ENCODE results near the gene FAM174B. TPM values are rescaled to one million over a fixed set of nuclear protein-coding genes. Genes with fewer than 3 reads are reported as not detected.
A peak's percentile ranks its signal among the peaks of the same experiment; 100 is the strongest.

The FAM174B gene
- total and polyA plus RNA-seq, 5 donors from 2014 or later: 4.1 to 15.1 (median 11.3) TPM

DNA sequence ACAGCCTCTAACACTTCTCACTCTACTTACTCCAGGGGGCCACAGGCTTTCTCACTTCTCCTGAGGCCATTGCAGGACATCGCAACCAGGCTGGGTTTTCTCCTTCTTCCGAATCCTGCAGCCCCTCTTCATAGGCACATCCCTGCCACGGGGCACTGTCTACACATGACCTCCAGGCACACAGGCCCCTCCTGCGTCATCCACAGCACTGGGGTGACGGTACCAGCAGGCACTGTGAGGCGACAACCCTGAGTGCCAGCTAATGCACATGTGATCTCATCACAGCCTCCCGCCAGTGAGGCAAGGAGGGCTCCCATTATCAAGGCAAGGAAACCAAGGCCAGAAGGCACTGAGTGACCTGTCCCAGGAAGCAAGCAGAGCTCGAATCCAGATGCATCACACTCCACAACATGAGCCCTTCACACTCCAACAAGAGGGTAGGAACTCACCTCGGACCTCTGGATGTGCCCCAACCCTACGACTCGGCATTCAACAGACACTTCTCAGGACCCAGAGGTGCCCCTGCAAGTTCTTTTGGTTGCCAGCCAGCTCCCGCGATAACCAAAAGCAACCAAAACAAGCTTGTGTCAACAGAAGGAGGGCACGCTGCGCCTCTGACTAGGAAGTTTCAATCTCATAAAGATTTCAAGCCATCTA lies 16.7 kb downstream of the FAM174B start:
- Mint-ChIP-seq H3K36me3 (peaks cover 4% of the 10 kb centered on the region), H3K27me3 (no peaks in the 10 kb centered on the region), H3K27ac (peak overlapping the region in 2 of 3 donors; percentile 69 to 82), H3K4me1 (peaks cover 0 to 18% (median 5%) of the 10 kb centered on the region in 4 donors), H3K9me3 (peaks cover 0 to 10% (median 2%) of the 10 kb centered on the region in 7 donors), H3K4me3 (peak overlapping the region in 2 of 4 donors; percentile 15 to 39)
- Histone ChIP-seq H3K9me3 (ENCODE audit: control insufficient read depth in 2 of 2, low read length in 2 of 2) (no peaks in the 10 kb centered on the region), H3K36me3 (ENCODE audit: control insufficient read depth, insufficient read depth, low read length) (no peaks in the 10 kb centered on the region), H3K4me3 (ENCODE audit: low read depth, low read length) (no peak overlapping the region), H3K27me3 (ENCODE audit: control insufficient read depth, insufficient read depth, low read length) (no peaks in the 10 kb centered on the region), H3K27ac (ENCODE audit: insufficient read depth, low read length, poor library complexity, severe bottlenecking) (no peak overlapping the region), H3K4me1 (ENCODE audit: control insufficient read depth, insufficient read depth, low read length, poor library complexity, severe bottlenecking) (no peaks in the 10 kb centered on the region)
- ATAC-seq (ENCODE audit: low read depth in 2 of 2) (no peak), DNase-seq (no peak)

DNA sequence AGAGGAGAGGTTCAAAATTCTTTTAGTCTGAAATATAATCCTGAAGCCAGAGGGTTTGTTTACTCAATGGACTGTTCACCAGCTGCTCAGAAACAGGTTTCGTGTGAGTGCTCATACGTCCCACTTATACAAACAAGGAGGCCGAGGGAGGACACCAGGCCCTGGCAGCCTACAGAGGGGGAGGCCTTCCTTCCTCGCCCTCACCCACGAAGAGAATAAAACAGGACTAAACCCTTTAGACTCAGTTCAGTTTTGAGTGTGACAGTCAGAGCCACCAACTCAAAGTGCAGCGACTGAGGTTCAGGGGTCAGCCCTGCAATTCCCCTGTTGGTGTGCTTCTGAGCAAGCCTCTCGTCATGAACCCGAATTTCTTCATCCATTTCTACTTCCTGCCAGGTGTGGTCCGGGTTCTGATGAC lies 17.3 kb downstream of the FAM174B start:
- Histone ChIP-seq H3K4me1 (ENCODE audit: control insufficient read depth, insufficient read depth, low read length, poor library complexity, severe bottlenecking) (no peaks in the 10 kb centered on the region), H3K9me3 (ENCODE audit: control insufficient read depth in 2 of 2, low read length in 2 of 2) (no peaks in the 10 kb centered on the region), H3K36me3 (ENCODE audit: control insufficient read depth, insufficient read depth, low read length) (no peaks in the 10 kb centered on the region), H3K4me3 (ENCODE audit: low read depth, low read length) (no peak overlapping the region), H3K27ac (ENCODE audit: insufficient read depth, low read length, poor library complexity, severe bottlenecking) (no peak overlapping the region), H3K27me3 (ENCODE audit: control insufficient read depth, insufficient read depth, low read length) (no peaks in the 10 kb centered on the region)
- no peak for DNase-seq
- Mint-ChIP-seq H3K9me3 (peaks cover 0 to 10% (median 2%) of the 10 kb centered on the region in 7 donors), H3K27me3 (no peaks in the 10 kb centered on the region), H3K4me1 (peaks cover 0 to 18% (median 5%) of the 10 kb centered on the region in 4 donors), H3K27ac (peak overlapping the region in 2 of 3 donors; percentile 69 to 82), H3K4me3 (peak overlapping the region in 1 of 4 donors; percentile 39), H3K36me3 (peaks cover 4% of the 10 kb centered on the region)
- no peak for ATAC-seq (ENCODE audit: low read depth in 2 of 2)

DNA sequence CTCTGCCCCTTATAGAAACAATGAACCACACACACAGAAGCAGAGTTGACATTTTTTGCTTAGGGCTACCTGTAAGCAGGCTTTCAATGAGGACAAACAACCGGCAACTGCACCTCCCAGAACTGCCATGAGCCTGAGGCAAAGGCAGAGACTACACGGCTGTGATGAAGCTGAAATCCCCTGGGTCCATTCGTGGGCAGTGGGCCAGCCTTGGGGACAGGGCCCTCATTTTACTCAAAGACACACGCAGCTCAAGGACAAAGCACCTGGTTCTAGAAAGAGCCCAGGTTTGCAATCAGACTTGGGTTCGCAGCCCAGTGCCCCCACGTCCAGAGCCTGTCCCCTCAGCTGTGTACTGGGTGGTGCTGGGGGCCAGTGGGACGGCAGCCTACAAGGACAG lies 17.9 kb downstream of the FAM174B start:
- Mint-ChIP-seq H3K9me3 (peaks cover 0 to 10% (median 2%) of the 10 kb centered on the region in 7 donors), H3K27me3 (no peaks in the 10 kb centered on the region), H3K4me3 (no peak overlapping the region), H3K36me3 (peaks cover 4% of the 10 kb centered on the region), H3K4me1 (peaks cover 0 to 18% (median 5%) of the 10 kb centered on the region in 4 donors), H3K27ac (no peak overlapping the region)
- Histone ChIP-seq H3K9me3 (ENCODE audit: control insufficient read depth in 2 of 2, low read length in 2 of 2) (no peaks in the 10 kb centered on the region), H3K27me3 (ENCODE audit: control insufficient read depth, insufficient read depth, low read length) (no peaks in the 10 kb centered on the region), H3K4me3 (ENCODE audit: low read depth, low read length) (no peak overlapping the region), H3K4me1 (ENCODE audit: control insufficient read depth, insufficient read depth, low read length, poor library complexity, severe bottlenecking) (no peaks in the 10 kb centered on the region), H3K27ac (ENCODE audit: insufficient read depth, low read length, poor library complexity, severe bottlenecking) (no peak overlapping the region), H3K36me3 (ENCODE audit: control insufficient read depth, insufficient read depth, low read length) (no peaks in the 10 kb centered on the region)
- ATAC-seq (ENCODE audit: low read depth in 2 of 2) (no peak), DNase-seq (no peak)

DNA sequence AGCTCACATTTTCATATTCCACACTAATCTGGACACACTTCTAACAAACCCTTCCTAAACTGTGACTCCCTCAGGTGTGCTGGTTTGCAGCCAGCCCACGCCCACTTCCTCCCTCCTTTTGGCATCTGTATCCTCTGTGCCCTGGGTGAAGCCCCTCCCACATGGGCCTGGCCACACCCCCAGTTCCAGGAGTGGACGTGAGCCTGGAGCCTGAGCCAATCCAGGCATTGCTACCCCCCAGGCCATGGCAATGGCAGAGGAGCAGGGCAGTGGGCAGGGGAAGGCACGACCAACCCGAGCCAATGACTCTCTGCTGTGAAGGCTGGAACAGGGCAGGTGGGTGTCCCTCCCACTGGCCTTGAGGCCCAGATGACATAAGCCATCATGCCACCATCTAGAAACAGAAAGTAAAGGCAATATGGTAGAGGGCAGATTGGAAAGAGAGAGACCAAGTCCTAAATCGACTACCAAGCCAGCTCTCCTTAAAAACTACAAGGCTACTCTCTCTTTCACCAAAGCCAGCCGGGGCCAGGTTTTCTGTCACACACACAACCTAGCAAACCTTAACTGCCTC lies 18.6 kb downstream of the FAM174B start:
- Histone ChIP-seq H3K27me3 (ENCODE audit: control insufficient read depth, insufficient read depth, low read length) (no peaks in the 10 kb centered on the region), H3K4me3 (ENCODE audit: low read depth, low read length) (no peak overlapping the region), H3K4me1 (ENCODE audit: control insufficient read depth, insufficient read depth, low read length, poor library complexity, severe bottlenecking) (no peaks in the 10 kb centered on the region), H3K9me3 (ENCODE audit: control insufficient read depth in 2 of 2, low read length in 2 of 2) (no peaks in the 10 kb centered on the region), H3K27ac (ENCODE audit: insufficient read depth, low read length, poor library complexity, severe bottlenecking) (no peak overlapping the region), H3K36me3 (ENCODE audit: control insufficient read depth, insufficient read depth, low read length) (no peaks in the 10 kb centered on the region)
- Mint-ChIP-seq H3K9me3 (peaks cover 0 to 9% (median 2%) of the 10 kb centered on the region in 7 donors), H3K27me3 (no peaks in the 10 kb centered on the region), H3K4me3 (no peak overlapping the region), H3K4me1 (peaks cover 0 to 18% (median 5%) of the 10 kb centered on the region in 4 donors), H3K36me3 (peaks cover 4% of the 10 kb centered on the region), H3K27ac (no peak overlapping the region)
- ATAC-seq (ENCODE audit: low read depth in 2 of 2) (no peak), DNase-seq (no peak)

DNA sequence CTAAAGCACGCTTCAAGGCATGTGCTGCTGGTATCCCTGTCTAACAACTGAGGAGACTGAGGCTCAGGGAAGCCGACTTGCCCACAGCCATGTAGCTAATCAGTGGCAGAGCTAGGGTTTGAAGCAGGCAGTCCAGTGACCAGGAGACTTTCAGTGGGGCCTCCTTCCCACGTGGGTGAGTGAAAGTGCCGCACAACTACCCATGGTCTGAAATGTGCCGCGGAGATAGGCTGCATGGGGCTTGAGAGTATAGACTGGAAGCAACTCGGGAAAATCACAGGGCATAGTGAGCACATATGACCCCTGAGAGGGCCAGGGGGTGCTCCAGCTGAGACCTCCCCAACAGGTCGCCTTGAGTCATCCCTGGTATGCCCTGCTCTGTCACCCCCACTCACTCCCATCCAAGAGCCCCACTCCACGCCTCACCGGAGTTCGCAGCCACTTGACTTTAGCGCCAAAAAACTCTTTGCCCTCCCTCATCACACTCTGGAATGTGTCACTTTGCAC lies 19.1 kb downstream of the FAM174B start:
- Mint-ChIP-seq H3K36me3 (peaks cover 4% of the 10 kb centered on the region), H3K4me3 (no peak overlapping the region), H3K27me3 (no peaks in the 10 kb centered on the region), H3K9me3 (peaks cover 0 to 7% (median 2%) of the 10 kb centered on the region in 7 donors), H3K4me1 (peaks cover 0 to 18% (median 5%) of the 10 kb centered on the region in 4 donors), H3K27ac (no peak overlapping the region)
- Histone ChIP-seq H3K27ac (ENCODE audit: insufficient read depth, low read length, poor library complexity, severe bottlenecking) (no peak overlapping the region), H3K9me3 (ENCODE audit: control insufficient read depth in 2 of 2, low read length in 2 of 2) (no peaks in the 10 kb centered on the region), H3K4me1 (ENCODE audit: control insufficient read depth, insufficient read depth, low read length, poor library complexity, severe bottlenecking) (no peaks in the 10 kb centered on the region), H3K4me3 (ENCODE audit: low read depth, low read length) (no peak overlapping the region), H3K27me3 (ENCODE audit: control insufficient read depth, insufficient read depth, low read length) (no peaks in the 10 kb centered on the region), H3K36me3 (ENCODE audit: control insufficient read depth, insufficient read depth, low read length) (no peaks in the 10 kb centered on the region)
- no peak for DNase-seq
- ATAC-seq (ENCODE audit: low read depth in 2 of 2): no peak

DNA sequence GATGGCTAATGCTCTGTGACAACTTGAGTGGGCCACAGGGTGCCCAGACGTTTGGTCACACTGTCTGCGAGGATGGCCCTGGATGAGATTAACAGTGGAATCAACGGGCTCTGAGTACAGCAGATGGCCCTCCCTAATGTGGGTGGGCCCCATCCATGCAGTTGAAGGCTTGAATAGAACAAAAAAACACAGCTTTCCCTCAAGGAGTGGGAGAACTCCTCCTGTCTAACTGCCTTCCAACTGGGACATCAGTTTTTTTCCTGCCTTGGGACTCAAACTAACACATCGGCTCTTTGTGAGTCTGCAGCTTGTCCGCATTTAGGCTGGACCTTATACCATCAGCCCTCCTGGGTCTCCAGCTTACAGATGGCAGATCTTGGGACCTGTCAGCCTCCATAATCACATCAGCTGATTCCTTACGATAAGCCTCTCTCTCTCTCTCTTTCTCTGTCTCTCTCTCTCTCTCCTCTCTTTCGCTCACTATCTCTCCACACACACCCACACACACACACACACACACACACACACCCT lies 20.8 kb downstream of the FAM174B start:
- Mint-ChIP-seq H3K4me3 (no peak overlapping the region), H3K27me3 (no peaks in the 10 kb centered on the region), H3K27ac (no peak overlapping the region), H3K36me3 (peaks cover 2% of the 10 kb centered on the region), H3K4me1 (peaks cover 0 to 18% (median 5%) of the 10 kb centered on the region in 4 donors), H3K9me3 (peaks cover 0 to 2% (median 2%) of the 10 kb centered on the region in 7 donors)
- ATAC-seq (ENCODE audit: low read depth in 2 of 2) (no peak), DNase-seq (no peak)
- Histone ChIP-seq H3K4me1 (ENCODE audit: control insufficient read depth, insufficient read depth, low read length, poor library complexity, severe bottlenecking) (no peaks in the 10 kb centered on the region), H3K36me3 (ENCODE audit: control insufficient read depth, insufficient read depth, low read length) (no peaks in the 10 kb centered on the region), H3K27ac (ENCODE audit: insufficient read depth, low read length, poor library complexity, severe bottlenecking) (no peak overlapping the region), H3K9me3 (ENCODE audit: control insufficient read depth in 2 of 2, low read length in 2 of 2) (no peaks in the 10 kb centered on the region), H3K4me3 (ENCODE audit: low read depth, low read length) (no peak overlapping the region), H3K27me3 (ENCODE audit: control insufficient read depth, insufficient read depth, low read length) (no peaks in the 10 kb centered on the region)

DNA sequence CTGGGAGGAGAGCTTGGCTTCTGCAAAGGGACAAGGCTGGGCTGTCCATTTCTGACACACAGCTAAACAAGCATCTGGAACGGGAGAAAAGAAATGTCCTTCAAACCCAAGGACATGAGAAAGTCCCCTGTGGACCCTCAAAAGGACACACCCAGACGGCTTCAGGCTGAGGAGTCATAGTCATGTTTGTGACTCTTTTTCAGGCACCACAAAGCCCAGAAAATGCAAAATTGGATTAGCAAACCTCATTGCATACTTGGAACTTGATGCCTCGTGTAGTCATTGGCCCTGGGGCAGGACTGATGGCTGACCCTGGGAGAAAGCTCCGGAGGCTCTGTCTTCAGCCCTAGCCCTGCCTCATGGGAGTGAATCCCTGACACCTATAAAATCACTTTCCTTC lies 21.5 kb downstream of the FAM174B start:
- DNase-seq (no peak), ATAC-seq (ENCODE audit: low read depth in 2 of 2) (no peak)
- no peak overlapping the region for H3K27ac Mint-ChIP-seq
- Histone ChIP-seq H3K9me3 (ENCODE audit: control insufficient read depth in 2 of 2, low read length in 2 of 2) (no peaks in the 10 kb centered on the region), H3K4me3 (ENCODE audit: low read depth, low read length) (no peak overlapping the region), H3K27me3 (ENCODE audit: control insufficient read depth, insufficient read depth, low read length) (no peaks in the 10 kb centered on the region), H3K27ac (ENCODE audit: insufficient read depth, low read length, poor library complexity, severe bottlenecking) (no peak overlapping the region), H3K36me3 (ENCODE audit: control insufficient read depth, insufficient read depth, low read length) (no peaks in the 10 kb centered on the region), H3K4me1 (ENCODE audit: control insufficient read depth, insufficient read depth, low read length, poor library complexity, severe bottlenecking) (no peaks in the 10 kb centered on the region)
- no peak overlapping the region for H3K4me3 Mint-ChIP-seq
- peaks cover 0 to 18% (median 5%) of the 10 kb centered on the region in 4 donors for H3K4me1 Mint-ChIP-seq
- H3K36me3 Mint-ChIP-seq: no peaks in the 10 kb centered on the region
- no peaks in the 10 kb centered on the region for H3K27me3 Mint-ChIP-seq
- peaks cover 0 to 2% (median 0%) of the 10 kb centered on the region in 7 donors for H3K9me3 Mint-ChIP-seq

Measured in CD4-positive, CD25-positive, alpha-beta regulatory T cell (primary cell).